Right ventricle myocardium superior (tissue), 1 donor: ENCODE results near the gene CRHBP. TPM values are rescaled to one million over a fixed set of nuclear protein-coding genes. Genes with fewer than 3 reads are reported as not detected.
A peak's percentile ranks its signal among the peaks of the same experiment; 100 is the strongest.

Experiments
- ATAC-seq: fragments of 200-7000 bp; cut with Tn5 transposase; one replicate; pipeline ENCODE4 v1.9.1; 2020; ENCODE audit warnings: mild to moderate bottlenecking; ENCODE audit not compliant: poor library complexity
- DNase-seq: peaks from one replicate; pipeline ENCODE4 v3.0.0-alpha.2; 2020
- intact Hi-C: fragments of 100-400 bp; cut with DNase I; formaldehyde crosslinking; loops from one replicate; pipeline ENCODE4 v1.11.2; 2022
- total RNA-seq: library from RNA; stranded (reverse); fragmentation: NEBNext Ultra II Directional; extraction: Animal tissue kit (Norgen Biotek cat#: 25700); gene quantifications from one replicate; pipeline ENCODE4 v1.2.1, GENCODE V29; 2021
- donor health status: DM: no; HTN: yes; CAD: no; lungs with severe emphysema.

Gene CRHBP
- total RNA-seq, 1 donor from 2014 or later, result 0.27 TPM

DNA sequence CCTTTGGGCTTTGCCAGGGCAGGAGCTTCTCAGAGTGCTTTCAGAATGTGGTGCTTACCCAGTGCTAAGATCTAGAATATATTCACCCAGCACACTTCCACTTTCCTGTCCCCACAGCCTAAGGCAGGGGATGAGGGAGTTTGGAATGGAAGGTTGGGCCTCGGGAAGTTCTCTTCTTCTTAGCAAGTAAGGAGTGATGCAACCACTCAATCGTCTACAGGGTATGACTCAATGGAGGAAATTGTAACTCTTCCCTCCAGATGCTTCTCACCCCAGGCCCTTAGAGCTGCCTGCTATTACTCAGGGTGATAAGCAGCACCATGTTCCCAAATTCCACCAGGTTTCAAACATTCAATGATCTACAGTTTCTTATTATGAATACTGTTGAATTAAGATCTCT, 46.6 kb downstream of the CRHBP start:
- ATAC-seq, result no peak
- intact Hi-C loops, result no loop called here
- DNase-seq, result no peak

GRCh38 chr5:77003246-77003645, 50.4 kb downstream of the CRHBP start:
- ATAC-seq (no peak), DNase-seq (no peak)
- intact Hi-C loops, result no loop called here

GRCh38 chr5:77006124-77006523, 53.3 kb downstream of the CRHBP start:
- DNase-seq (no peak), ATAC-seq (peak; percentile 58)
- intact Hi-C loops, result no loop called here

- ATAC-seq, result no peak
- intact Hi-C loops, result no loop called here
- no peak for DNase-seq
Observed at GRCh38 chr5:77008413-77008812, 55.6 kb downstream of the CRHBP start.

DNA sequence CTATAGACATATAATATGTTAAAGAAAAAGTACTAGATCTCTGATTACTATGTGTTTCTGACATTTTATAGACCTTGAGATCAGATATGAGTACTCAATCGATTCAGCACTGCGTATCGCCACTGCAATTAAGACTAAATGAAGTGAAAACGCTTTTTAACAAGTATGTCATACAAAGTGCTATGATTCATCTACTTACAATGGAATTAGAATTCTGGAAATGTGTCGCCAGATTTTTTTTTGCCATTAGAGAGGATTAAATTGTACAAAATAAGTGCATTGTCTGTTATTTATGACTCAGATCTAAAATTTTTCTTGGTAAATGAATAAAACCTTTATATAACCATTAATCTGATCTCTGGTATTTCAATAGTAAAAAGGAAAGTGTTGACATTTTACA, 57.4 kb downstream of the CRHBP start:
- DNase-seq (no peak), ATAC-seq (no peak)
- intact Hi-C loops, result no loop called here

GRCh38 chr5:77011498-77011897, 58.7 kb downstream of the CRHBP start:
- DNase-seq, result no peak
- intact Hi-C loops, result no loop called here
- ATAC-seq, result no peak

DNA sequence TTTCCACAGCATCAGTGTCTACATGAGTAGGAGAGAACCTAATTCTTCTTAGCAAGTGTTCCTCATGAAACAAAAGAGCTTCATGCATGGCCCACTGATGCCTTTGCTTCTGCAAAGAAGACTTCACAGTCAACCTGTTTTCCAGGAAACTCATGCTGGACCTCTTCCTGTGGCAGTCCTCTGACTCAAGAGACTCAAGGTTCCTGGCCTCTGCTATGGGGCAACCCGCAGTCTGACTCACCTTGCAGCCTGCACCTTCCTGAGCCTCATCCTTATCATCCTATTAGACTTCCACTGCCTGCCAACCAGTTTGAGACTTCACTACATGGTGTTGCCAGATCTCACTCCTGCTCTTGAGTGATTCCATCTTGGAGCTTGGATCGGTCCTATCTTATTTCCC, 59.8 kb downstream of the CRHBP start:
- no peak for DNase-seq

GRCh38 chr5:77015938-77016569, 63.2 kb downstream of the CRHBP start:
- intact Hi-C loops, result loop anchor here (5.0 kb wide), 1 partner anchor 144 kb away; no protein-coding TSS in a partner anchor
- ATAC-seq (no peak), DNase-seq (no peak)

More for the DNA sequence above, 59.8 kb downstream of the CRHBP start:
- ATAC-seq, result no peak
- intact Hi-C loops, result no loop called here

DNA sequence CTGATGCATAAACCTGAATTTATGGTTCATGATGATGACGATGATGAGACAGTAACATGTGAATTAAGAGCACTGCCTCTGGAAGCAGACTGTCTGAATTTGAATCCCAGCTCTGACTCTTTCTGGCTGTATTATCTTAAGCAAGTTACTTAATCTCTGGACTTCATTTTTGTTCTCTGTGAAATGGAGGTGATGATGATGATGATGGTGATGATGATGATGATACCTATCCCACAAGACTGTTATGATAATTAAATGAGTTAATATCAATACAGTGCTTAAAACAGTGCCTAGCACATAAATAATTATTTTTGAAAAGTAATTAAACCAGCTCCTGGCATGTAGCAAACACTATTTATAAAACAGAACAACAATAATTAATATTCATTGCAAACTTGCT, 64.1 kb downstream of the CRHBP start:
- DNase-seq (no peak), ATAC-seq (no peak)
- intact Hi-C loops, result loop anchor here (5.0 kb wide), 1 partner anchor 145 kb away; no protein-coding TSS in a partner anchor

- intact Hi-C loops, result loop anchor here (5.0 kb wide), 1 partner anchor 145 kb away; no protein-coding TSS in a partner anchor
- ATAC-seq, result no peak
- DNase-seq, result no peak
Observed at GRCh38 chr5:77017668-77018067, 64.8 kb downstream of the CRHBP start.

Other genes starting within 250 kb of the CRHBP start
- gene F2R, start 236.9 kb upstream of the CRHBP start, total RNA-seq, result 5.3 TPM
- gene F2RL1, start 134.0 kb upstream of the CRHBP start, total RNA-seq, result 0.62 TPM
- not detected for gene S100Z, start 103.0 kb upstream of the CRHBP start, total RNA-seq
- 16.0 TPM for gene AGGF1, start 77.4 kb downstream of the CRHBP start, total RNA-seq
- gene ZBED3, start 134.2 kb downstream of the CRHBP start, total RNA-seq, result 3.8 TPM